H1 (cell line): ENCODE results near the gene TCAF1. TPM values are rescaled to one million over a fixed set of nuclear protein-coding genes. Genes with fewer than 3 reads are reported as not detected.

ENCODE experiments used
- CTCF ChIA-PET: fragments of 300-600 bp; sonication (Branson Sonifier 250); formaldehyde crosslinking; loops from one replicate; lab custom pipeline; 2021; ENCODE audit not compliant: partially characterized antibody; lab: Charles Lee
- POLR2A ChIA-PET: fragments of 300-600 bp; sonication (Branson Sonifier 250); formaldehyde crosslinking; loops from one replicate; lab custom pipeline; 2021; ENCODE audit warnings: inconsistent platforms; ENCODE audit not compliant: partially characterized antibody; lab: Charles Lee
- DNase-seq, 2 experiments: peaks; one replicate each; pipeline versions ENCODE4 v3.0.0 to v3.0.0-alpha.2; 2010 to 2022; ENCODE audit warnings: low spot score in 2 of 2, low read depth in 1 of 2, mixed read lengths in 1 of 2
- FAIRE-seq: peaks from 2 replicates; lab custom pipeline; 2011; peaks lifted over from hg19 to GRCh38; lab: Jason Lieb, UNC
- H2AFZ ChIP-seq: 2 replicates; pipeline ENCODE4 v1.8.1; 2012; ENCODE audit warnings: low read length, inconsistent platforms
- H2AK5ac ChIP-seq: 2 replicates; pipeline ENCODE4 v1.6.1; 2013; ENCODE audit warnings: low read depth, low read length
- H2BK120ac ChIP-seq: replicated peaks from 2 replicates; pipeline ENCODE3; 2013; ENCODE audit warnings: low read depth, low read length, inconsistent platforms
- H2BK12ac ChIP-seq: 2 replicates; pipeline ENCODE4 v1.6.1; 2013; ENCODE audit warnings: low read depth, low read length
- H2BK15ac ChIP-seq: 2 replicates; pipeline ENCODE4 v1.6.1; 2013; ENCODE audit warnings: low read length
- H2BK20ac ChIP-seq: 2 replicates; pipeline ENCODE4 v1.6.1; 2013; ENCODE audit warnings: low read length
- H2BK5ac ChIP-seq: 2 replicates; pipeline ENCODE4 v1.6.1; 2013; ENCODE audit warnings: low read depth, low read length
- H3K14ac ChIP-seq: 2 replicates; pipeline ENCODE4 v1.6.1; 2013; ENCODE audit warnings: inconsistent platforms; ENCODE audit not compliant: insufficient read length
- H3K18ac ChIP-seq: 2 replicates; pipeline ENCODE4 v1.6.1; 2013; ENCODE audit warnings: low read length; ENCODE audit errors: extremely low read depth
- H3K23ac ChIP-seq: 2 replicates; pipeline ENCODE4 v1.6.1; 2013; ENCODE audit warnings: inconsistent platforms; ENCODE audit not compliant: insufficient read length
- H3K23me2 ChIP-seq: 2 replicates; pipeline ENCODE4 v1.6.1; 2013; ENCODE audit warnings: low read depth, low read length
- H3K27ac ChIP-seq: 2 replicates; pipeline ENCODE4 v1.6.1; 2011; ENCODE audit warnings: low read depth, low read length, inconsistent platforms
- H3K27me3 ChIP-seq, 4 experiments: replicated peaks in 1 of 4; 1 replicate in 1 of 4; 2 replicates in 3 of 4; pipeline versions ENCODE4 v1.6.1 to v1.8.1; 2011 to 2013; ENCODE audit warnings: low read length in 3 of 4, mild to moderate bottlenecking in 3 of 4, inconsistent platforms in 2 of 4, mixed read lengths in 2 of 4, moderate library complexity in 1 of 4; ENCODE audit not compliant: control insufficient read depth in 3 of 4, insufficient read depth in 3 of 4; ENCODE audit errors: extremely low read depth in 1 of 4
- H3K36me3 ChIP-seq, 4 experiments: 2 replicates each; pipeline versions ENCODE4 v1.6.1 to v1.8.1; 2011 to 2013; ENCODE audit warnings: mild to moderate bottlenecking in 4 of 4, low read length in 3 of 4, moderate library complexity in 2 of 4, control low read depth in 1 of 4, inconsistent platforms in 1 of 4; ENCODE audit not compliant: insufficient read depth in 4 of 4, control insufficient read depth in 2 of 4
- H3K4ac ChIP-seq: replicated peaks from 2 replicates; pipeline ENCODE3; 2013; ENCODE audit warnings: low read length, low read depth, mixed read lengths, inconsistent platforms; ENCODE audit not compliant: insufficient read length
- H3K4me1 ChIP-seq, 4 experiments: replicated peaks in 1 of 4; 1 replicate in 1 of 4; 2 replicates in 3 of 4; pipeline versions ENCODE4 v1.6.1 to v1.8.1; 2011 to 2013; ENCODE audit warnings: low read length in 3 of 4, inconsistent platforms in 2 of 4, mixed read lengths in 1 of 4; ENCODE audit not compliant: insufficient read depth in 4 of 4, control insufficient read depth in 3 of 4
- H3K4me2 ChIP-seq, 2 experiments: 2 replicates each; pipeline versions ENCODE4 v1.6.1 to v1.8.1; 2011 to 2013; ENCODE audit warnings: low read depth in 2 of 2, low read length in 2 of 2, control low read depth in 1 of 2, inconsistent platforms in 1 of 2, mild to moderate bottlenecking in 1 of 2; ENCODE audit not compliant: insufficient read depth in 1 of 2
- H3K4me3 ChIP-seq, 4 experiments: fragments of 200-600, 300-600 bp in 1 of 4; sonication (generic), shearing (Covaris generic), sonication (Bioruptor Twin) in 1 of 4; 2 replicates each; pipeline versions ENCODE4 v1.5.1 to v1.8.1; 2011 to 2016; ENCODE audit warnings: low read length in 4 of 4, low read depth in 3 of 4, control low read depth in 2 of 4, inconsistent platforms in 2 of 4, mild to moderate bottlenecking in 2 of 4, mixed read lengths in 1 of 4, moderate library complexity in 1 of 4; ENCODE audit not compliant: insufficient read depth in 2 of 4; ENCODE audit errors: extremely low read depth in 1 of 4
- H3K56ac ChIP-seq: replicated peaks from 2 replicates; pipeline ENCODE3; 2013; ENCODE audit warnings: low read depth, mild to moderate bottlenecking, mixed read lengths, low read length, inconsistent platforms; ENCODE audit not compliant: insufficient read length
- H3K79me1 ChIP-seq: 2 replicates; pipeline ENCODE4 v1.6.1; 2013; ENCODE audit warnings: low read depth, low read length, control low read depth
- H3K79me2 ChIP-seq, 2 experiments: 2 replicates each; pipeline versions ENCODE4 v1.6.1 to v1.8.1; 2012 to 2013; ENCODE audit warnings: low read length in 2 of 2, mild to moderate bottlenecking in 2 of 2, inconsistent platforms in 1 of 2; ENCODE audit not compliant: insufficient read depth in 2 of 2, control insufficient read depth in 1 of 2
- H3K9ac ChIP-seq, 4 experiments: replicated peaks in 1 of 4; 1 replicate in 1 of 4; 2 replicates in 3 of 4; pipeline versions ENCODE4 v1.6.1 to v1.8.1; 2011 to 2013; ENCODE audit warnings: low read depth in 3 of 4, low read length in 3 of 4, control low read depth in 2 of 4, mild to moderate bottlenecking in 2 of 4, moderate library complexity in 2 of 4, inconsistent platforms in 1 of 4; ENCODE audit errors: extremely low read depth in 1 of 4
- H3K9me3 ChIP-seq, 2 experiments: 2 replicates each; pipeline versions ENCODE4 v1.6.1 to v1.8.1; 2012 to 2013; ENCODE audit warnings: mild to moderate bottlenecking in 2 of 2, moderate library complexity in 2 of 2, control low read depth in 1 of 2, inconsistent platforms in 1 of 2, low read depth in 1 of 2, low read length in 1 of 2, mixed read lengths in 1 of 2; ENCODE audit not compliant: insufficient read depth in 2 of 2
- H4K20me1 ChIP-seq, 2 experiments: replicated peaks in 1 of 2; 2 replicates each; pipeline versions ENCODE3 to v1.8.1; 2011 to 2013; ENCODE audit warnings: inconsistent platforms in 2 of 2, low read length in 2 of 2, mild to moderate bottlenecking in 1 of 2; ENCODE audit not compliant: insufficient read depth in 2 of 2, control insufficient read depth in 1 of 2
- H4K5ac ChIP-seq: 2 replicates; pipeline ENCODE4 v1.6.1; 2013; ENCODE audit warnings: low read length, low read depth, mixed read lengths, inconsistent platforms; ENCODE audit not compliant: insufficient read length
- H4K8ac ChIP-seq: 2 replicates; pipeline ENCODE4 v1.8.0; 2013; ENCODE audit warnings: mild to moderate bottlenecking, moderate library complexity, low read length, inconsistent platforms; ENCODE audit not compliant: insufficient read depth; ENCODE audit errors: extremely low read depth
- H4K91ac ChIP-seq: replicated peaks from 2 replicates; pipeline ENCODE3; 2013; ENCODE audit warnings: low read length, mixed read lengths, inconsistent platforms; ENCODE audit not compliant: insufficient read length
- FOSL1 ChIP-seq: IDR thresholded peaks from 2 replicates; pipeline ENCODE4 v1.6.1; 2011; ENCODE audit warnings: mild to moderate bottlenecking, low read depth, low read length, moderate library complexity; ENCODE audit not compliant: insufficient read depth
- POLR2A ChIP-seq, 2 experiments: IDR thresholded peaks; 1 replicate in 1 of 2; 2 replicates in 1 of 2; pipeline ENCODE4 v1.6.1; 2011; ENCODE audit warnings: low read depth in 2 of 2, low read length in 2 of 2, mild to moderate bottlenecking in 2 of 2; ENCODE audit errors: control extremely low read depth in 1 of 2
- RXRA ChIP-seq: IDR thresholded peaks from 2 replicates; pipeline ENCODE4 v1.6.1; 2011; ENCODE audit warnings: low read depth, mild to moderate bottlenecking, low read length, moderate library complexity; ENCODE audit not compliant: insufficient read depth
- SAP30 ChIP-seq: fragments of 300-600 bp; sonication (generic); IDR thresholded peaks from 2 replicates; pipeline ENCODE4 v1.7.1; 2012; ENCODE audit warnings: low read length, moderate library complexity, mild to moderate bottlenecking, inconsistent platforms; ENCODE audit not compliant: insufficient read depth, insufficient replicate concordance
- WGBS, 2 experiments: shearing (Covaris generic) in 1 of 2; methylation state at CpG; one replicate each; pipeline versions ENCODE4 v1.1.6 to v1.1.7; 2013 to 2015; ENCODE audit warnings: low lambda C conversion rate in 2 of 2, mixed read lengths in 2 of 2, inconsistent platforms in 1 of 2, low coverage in 1 of 2, missing lambda C conversion rate in 1 of 2; ENCODE audit not compliant: insufficient replicate concordance in 2 of 2, insufficient coverage in 1 of 2, insufficient read length in 1 of 2; ENCODE audit errors: extremely low coverage in 1 of 2, missing lambda C conversion rate in 1 of 2; 5-methylcytosine and 5-hydroxymethylcytosine counted together
- polyA plus RNA-seq, 7 experiments: library from polyadenylated mRNA; depleted of rRNA in 3 of 7; stranded (reverse) in 5 of 7; unstranded in 2 of 7; fragments of >200 nt in 5 of 7; fragments of 200-250 nt in 2 of 7; gene quantifications; 1 replicate in 5 of 7; 2 replicates in 1 of 7; 4 replicates in 1 of 7; pipeline versions ENCODE4 v1.2.1 to v1.2.3, GENCODE V29; 2011 to 2013; ENCODE audit warnings: missing spikeins in 2 of 7, mixed read lengths in 2 of 7
- total RNA-seq: library from RNA; stranded (reverse); fragmentation: NEBNext Ultra II Directional; extraction: Animal tissue kit (Norgen Biotek cat#: 25700); gene quantifications from 2 replicates; pipeline ENCODE4 v1.2.1, GENCODE V29; 2021

TCAF1 gene
- total and polyA plus RNA-seq, 2 of the 8 experiments (the other 6 are each of a cell fraction or from before 2014, with no cell fraction given): 9.6 to 28.0 TPM

- no peak overlapping the region for H2BK20ac ChIP-seq
- no peak overlapping the region for H3K4me3 ChIP-seq
- no peaks in the 10 kb centered on the region for H3K36me3 ChIP-seq
- no peaks in the 10 kb centered on the region for H3K9me3 ChIP-seq
- ChIA-PET POLR2A (interaction anchor here (1.0 kb wide), 1 partner anchor 22 kb away, joined by 3 read pairs; no protein-coding TSS in a partner anchor), CTCF (no interaction called here)
- H3K18ac ChIP-seq: no peak overlapping the region
- no peaks in the 10 kb centered on the region for H3K79me2 ChIP-seq
- H3K4ac ChIP-seq: no peak overlapping the region
- H2BK15ac ChIP-seq: no peak overlapping the region
- H2BK120ac ChIP-seq: no peak overlapping the region
- no peak overlapping the region for H2AFZ ChIP-seq
- H4K8ac ChIP-seq: no peak overlapping the region
- H4K20me1 ChIP-seq: no peaks in the 10 kb centered on the region
- FAIRE-seq (no peak), DNase-seq (no peak)
- no peaks in the 10 kb centered on the region for H3K23me2 ChIP-seq
- no peak overlapping the region for H3K56ac ChIP-seq
- no peak overlapping the region for H3K4me2 ChIP-seq
- no peak overlapping the region for H3K23ac ChIP-seq
- H3K9ac ChIP-seq: no peak overlapping the region
- no peaks in the 10 kb centered on the region for H3K27me3 ChIP-seq
- H3K4me1 ChIP-seq: no peaks in the 10 kb centered on the region
- 100% methylated on average over 3 of the region's 3 CpGs; no CpG with 5 or more reads in 1 of the 2 experiments for WGBS, 2 experiments
- no peaks in the 10 kb centered on the region for H3K79me1 ChIP-seq
- no peak overlapping the region for H2BK5ac ChIP-seq
- no peak overlapping the region for H3K27ac ChIP-seq
- H3K14ac ChIP-seq: no peak overlapping the region
- no peak overlapping the region for H4K91ac ChIP-seq
- no peak overlapping the region for H2AK5ac ChIP-seq
- no peak overlapping the region for H4K5ac ChIP-seq
- no peak overlapping the region for H2BK12ac ChIP-seq
- TF ChIP-seq RXRA: no peak
- TF ChIP-seq SAP30: no peak
- no peak for TF ChIP-seq FOSL1
- TF ChIP-seq POLR2A (IDR thresholded peaks at IDR 0.05; ENCODE audit: control extremely low read depth in 1 of 2, low read depth in 2 of 2, low read length in 2 of 2): no peak
Observed at GRCh38 chr7:143913945-143914615, 12.1 kb upstream of the TCAF1 start.
